ENCODE measurements around the gene CORO2B. TPM values are rescaled to one million over a fixed set of nuclear protein-coding genes. Genes with fewer than 3 reads are reported as not detected.

The CORO2B gene
- total RNA-seq, 1 donor from 2014 or later: 3.2 TPM

DNA sequence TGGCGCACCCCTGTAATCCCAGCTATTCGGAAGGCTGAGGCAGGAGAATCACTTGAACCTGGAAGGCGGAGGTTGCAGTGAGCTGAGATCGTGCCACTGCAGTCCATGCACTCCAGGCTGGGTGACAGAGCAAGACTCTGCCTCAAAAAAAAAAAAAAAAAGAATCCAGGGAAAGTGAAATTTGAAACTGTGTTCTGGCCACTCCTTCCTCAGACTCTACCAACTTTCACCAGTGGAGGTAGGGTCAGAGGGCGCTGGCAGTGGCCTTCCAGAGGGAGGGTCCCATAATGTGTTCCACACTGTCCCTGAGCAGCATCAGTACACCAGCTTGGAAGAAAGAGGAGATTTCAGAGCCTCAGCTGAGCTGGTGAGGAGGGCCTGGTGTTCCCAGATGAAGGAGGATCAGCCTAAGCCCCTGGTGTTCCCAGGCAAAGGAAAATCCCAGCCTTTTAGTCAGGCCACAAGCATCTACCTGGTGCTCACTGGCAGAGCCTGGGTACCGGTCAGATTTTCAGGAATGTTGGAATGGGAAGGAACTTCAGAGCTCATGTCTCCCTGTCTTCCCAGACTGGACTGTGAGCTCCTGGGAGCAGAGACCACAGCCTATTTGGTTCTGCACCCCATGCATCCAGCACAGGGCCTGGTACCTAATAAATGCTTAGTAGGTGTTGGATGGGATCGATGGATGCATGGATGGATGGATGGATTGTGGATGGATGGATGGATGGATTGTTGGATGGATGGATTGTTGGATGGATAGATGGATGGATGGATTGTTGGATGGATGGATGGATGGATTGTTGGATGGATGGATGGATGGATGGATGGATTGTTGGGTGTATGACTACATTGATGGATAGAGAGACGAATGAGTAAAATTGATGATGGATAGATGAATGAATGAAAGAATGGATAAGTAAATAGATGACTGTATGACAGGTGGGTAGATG is 117.9 kb downstream of the CORO2B start:
- DNase-seq (ENCODE audit: low read depth): no peak

- no peak for DNase-seq (ENCODE audit: low read depth)
Measured at GRCh38 chr15:68697711-68698690, 119.2 kb downstream of the CORO2B start.

DNA sequence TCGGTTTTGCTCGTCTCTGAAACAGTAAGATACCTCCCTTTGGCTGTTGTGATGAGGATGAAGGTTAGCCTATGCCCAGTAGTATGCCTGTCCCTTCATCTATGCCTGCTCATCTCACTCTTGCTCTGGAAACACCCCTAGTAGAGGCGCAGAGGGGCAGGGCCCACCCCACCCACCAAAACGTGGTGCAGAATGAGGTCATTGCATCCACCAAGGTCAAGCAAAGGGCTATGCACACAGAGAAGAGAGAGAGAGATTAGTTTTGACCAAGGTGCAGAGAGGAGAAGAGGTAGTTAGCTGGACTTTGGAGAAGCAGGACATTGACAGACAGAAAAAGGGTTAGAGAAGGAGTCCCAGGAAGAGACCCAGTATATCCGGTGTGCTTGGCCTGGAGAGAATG is 119.9 kb downstream of the CORO2B start:
- no peak for DNase-seq (ENCODE audit: low read depth)

- DNase-seq (ENCODE audit: low read depth): peak; percentile 26
Measured at GRCh38 chr15:68699124-68699880, 120.5 kb downstream of the CORO2B start.

GRCh38 chr15:68699881-68700454 is 121.2 kb downstream of the CORO2B start:
- DNase-seq (ENCODE audit: low read depth): no peak

DNA sequence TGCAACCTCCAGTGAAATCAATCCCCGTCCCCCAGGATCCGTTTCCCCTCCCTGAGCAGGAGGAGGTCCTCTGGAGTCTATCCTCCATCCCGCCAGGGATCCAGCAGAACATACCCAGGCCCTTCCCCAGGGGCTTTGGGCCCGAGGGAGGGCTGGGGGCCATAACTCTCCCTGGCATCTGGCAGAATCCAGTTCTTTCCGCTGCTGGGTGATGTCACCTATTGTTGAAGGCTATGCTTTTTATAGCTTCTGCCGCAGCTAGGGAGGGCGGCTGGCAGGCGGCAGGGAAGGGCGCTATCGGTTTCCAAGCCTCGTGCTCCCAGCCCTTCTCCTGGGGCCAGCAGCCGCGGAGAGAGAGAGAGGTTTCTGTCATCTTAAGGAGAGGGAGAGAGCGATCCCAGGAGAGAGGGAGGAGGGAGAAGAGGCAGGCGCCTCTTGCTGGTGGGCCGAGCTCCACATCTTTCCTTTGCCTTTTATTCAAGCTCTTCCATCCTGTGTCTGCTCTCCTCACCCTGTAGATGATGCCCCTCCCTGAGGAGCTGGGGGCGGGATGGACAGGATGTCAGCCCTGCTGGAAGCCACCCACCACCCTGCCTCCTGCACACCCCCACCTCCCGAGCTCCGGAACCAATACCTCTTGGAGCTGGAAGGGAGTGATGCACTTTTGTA is 121.8 kb downstream of the CORO2B start:
- DNase-seq (ENCODE audit: low read depth): peak; percentile 93

DNA sequence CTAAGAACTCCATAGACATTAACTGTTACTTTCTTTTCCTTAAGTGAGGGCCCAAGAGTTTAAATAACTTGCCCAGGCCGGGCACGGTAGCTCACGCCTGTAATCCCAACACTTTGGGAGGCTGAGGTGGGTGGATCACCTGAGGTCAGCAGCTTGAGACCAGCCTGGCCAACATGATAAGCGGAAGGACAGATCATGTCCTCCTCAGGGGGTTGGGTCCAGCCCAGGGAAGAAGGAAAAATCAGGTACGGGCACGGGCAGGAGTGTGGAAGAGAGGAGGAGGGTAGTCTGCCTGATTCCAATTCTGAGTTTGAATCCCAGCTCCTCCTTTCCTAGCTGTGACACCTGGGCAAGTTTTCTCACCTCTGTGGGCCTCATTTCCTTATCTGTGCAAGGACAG is 123.1 kb downstream of the CORO2B start:
- no peak for DNase-seq (ENCODE audit: low read depth)

GRCh38 chr15:68704496-68705021 is 125.8 kb downstream of the CORO2B start:
- peak; percentile 84 for DNase-seq (ENCODE audit: low read depth)

- no peak for DNase-seq (ENCODE audit: low read depth)
Measured at GRCh38 chr15:68706256-68706655, 127.5 kb downstream of the CORO2B start.

GRCh38 chr15:68706931-68707330 is 128.1 kb downstream of the CORO2B start:
- DNase-seq (ENCODE audit: low read depth): no peak

DNA sequence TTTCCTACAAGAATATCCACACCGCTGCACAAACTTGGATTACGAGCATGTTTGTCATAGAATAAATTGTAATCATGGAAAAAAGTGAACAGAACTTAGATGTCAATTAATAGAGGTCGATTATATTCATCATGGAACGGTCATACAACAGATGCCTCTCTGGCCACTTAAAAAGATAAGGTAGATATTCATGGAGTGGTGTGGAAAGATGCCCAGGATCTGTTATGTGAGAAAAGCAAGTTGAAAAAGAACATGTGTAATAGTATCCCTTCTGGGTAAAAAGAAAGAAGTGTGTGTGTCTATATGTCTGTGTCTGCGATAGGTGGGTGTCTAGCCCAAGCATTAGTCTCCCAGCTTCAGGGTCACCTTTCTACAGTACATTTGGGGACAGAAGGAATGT is 128.6 kb downstream of the CORO2B start:
- no peak for DNase-seq (ENCODE audit: low read depth)

DNA sequence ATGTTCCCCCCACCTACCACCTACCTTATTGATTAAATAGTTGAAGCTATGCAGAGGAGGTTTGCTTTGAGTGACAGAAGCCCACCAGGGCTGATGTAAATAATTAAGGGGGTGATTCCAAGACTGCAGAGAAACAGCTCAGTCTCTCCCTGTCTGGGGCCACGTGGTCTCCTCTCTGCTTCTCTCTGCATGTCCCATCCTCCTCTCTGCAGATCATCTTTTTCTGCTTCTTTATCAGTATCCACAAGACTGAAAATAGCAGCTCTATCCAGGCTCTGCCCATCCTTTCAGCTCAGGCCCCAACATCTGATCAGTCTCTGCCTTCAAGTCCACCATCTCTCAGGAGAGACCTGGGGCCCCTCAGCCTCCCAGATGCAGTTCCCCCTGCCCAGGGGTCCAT is 131.1 kb downstream of the CORO2B start:
- DNase-seq (ENCODE audit: low read depth): no peak

GRCh38 chr15:68710536-68710935 is 131.7 kb downstream of the CORO2B start:
- DNase-seq (ENCODE audit: low read depth): no peak

GRCh38 chr15:68711406-68711805 is 132.6 kb downstream of the CORO2B start:
- no peak for DNase-seq (ENCODE audit: low read depth)

- no peak for DNase-seq (ENCODE audit: low read depth)
Measured at GRCh38 chr15:68712886-68713285, 134.1 kb downstream of the CORO2B start.

DNA sequence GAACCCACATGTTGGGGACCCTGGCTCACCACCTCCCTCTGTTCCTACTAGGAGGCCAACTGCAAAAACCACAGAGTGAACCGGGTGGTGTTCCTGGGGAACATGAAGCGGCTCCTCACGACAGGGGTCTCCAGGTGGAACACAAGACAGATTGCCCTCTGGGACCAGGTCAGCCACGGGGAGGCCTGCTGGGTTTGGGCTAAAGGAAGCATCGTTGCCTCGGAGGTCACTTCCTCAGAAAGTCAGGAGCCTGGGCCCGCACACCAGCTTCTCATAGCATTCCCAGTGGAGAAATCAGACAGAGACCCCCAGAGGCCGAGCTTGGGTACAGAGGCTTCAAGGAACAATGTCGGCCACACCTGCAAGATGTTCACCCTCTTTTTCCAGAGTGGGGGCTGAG is 135.1 kb downstream of the CORO2B start:
- no peak for DNase-seq (ENCODE audit: low read depth)

DNA sequence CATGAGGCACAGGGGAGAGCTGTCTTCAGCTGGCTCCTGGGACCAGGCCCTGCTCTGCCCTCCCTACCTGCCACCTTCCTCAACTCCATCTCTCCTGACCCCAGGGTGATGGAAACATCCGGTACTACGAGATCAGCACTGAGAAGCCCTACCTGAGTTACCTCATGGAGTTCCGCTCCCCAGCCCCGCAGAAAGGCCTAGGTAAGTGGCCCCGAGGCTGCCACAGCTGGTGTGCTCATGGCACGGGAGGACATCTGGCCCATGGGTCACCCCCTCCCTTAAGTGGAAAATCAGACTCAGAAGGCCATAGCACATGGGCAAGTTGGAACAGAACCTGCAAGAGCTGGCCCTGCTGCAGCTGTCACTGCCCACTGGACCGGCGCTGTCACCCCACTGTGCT is 136.3 kb downstream of the CORO2B start:
- DNase-seq (ENCODE audit: low read depth): no peak

DNA sequence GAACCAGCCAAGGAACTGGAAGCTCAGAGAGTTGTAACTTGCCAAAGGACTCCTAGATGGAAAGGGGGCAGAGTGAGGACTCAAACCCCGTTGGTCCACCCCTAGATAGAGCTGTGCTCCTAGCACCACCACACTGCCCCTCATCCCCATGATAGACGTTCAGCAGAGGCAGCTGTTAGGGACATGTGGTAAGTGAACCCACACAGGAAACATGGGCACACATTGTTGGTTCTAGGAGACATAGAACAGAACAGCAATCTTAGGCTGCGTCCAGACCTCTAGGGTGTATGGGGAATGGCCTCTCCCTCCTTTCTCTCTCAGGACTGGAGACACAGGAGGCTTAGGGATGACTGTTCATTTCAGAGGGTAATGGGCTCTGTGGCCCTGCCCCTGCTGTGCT is 139.2 kb downstream of the CORO2B start:
- DNase-seq (ENCODE audit: low read depth): peak; percentile 71

GRCh38 chr15:68718468-68718867 is 139.7 kb downstream of the CORO2B start:
- DNase-seq (ENCODE audit: low read depth): no peak

- no peak for DNase-seq (ENCODE audit: low read depth)
Measured at GRCh38 chr15:68719051-68719450, 140.3 kb downstream of the CORO2B start.
